Measurements from ENCODE around the gene TBXT.

DNA sequence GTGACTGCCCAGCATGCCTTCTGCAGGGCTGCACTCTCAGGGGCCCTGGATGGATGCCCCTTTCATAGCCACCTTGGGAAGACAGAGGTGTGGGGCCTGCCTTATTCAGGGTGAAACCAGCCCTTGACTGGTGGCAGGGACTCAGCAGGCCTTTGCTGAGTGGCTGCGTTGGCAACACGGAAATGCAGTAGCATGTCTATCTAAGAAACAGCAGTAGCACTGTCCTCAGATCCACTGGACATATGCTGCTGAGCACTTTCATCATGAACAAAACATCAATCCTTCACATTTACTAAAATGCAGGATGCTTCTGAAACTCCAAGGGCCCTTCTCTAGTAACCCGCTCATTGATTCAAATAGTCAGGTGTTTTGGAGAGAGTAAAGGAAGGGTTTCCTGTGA is 4.9 kb upstream of the TBXT start:
- no peak for TF ChIP-seq EP300 (IDR thresholded peaks at IDR 0.05)
- no peak for TF ChIP-seq CTCF (IDR thresholded peaks at IDR 0.05)
- TF ChIP-seq POLR2A (IDR thresholded peaks at IDR 0.05), result no peak
- no peak for TF ChIP-seq POLR2AphosphoS5 (IDR thresholded peaks at IDR 0.05)

Data from stomach (tissue), 4 donors.